Measurements from ENCODE around the gene GREM1.

Gene GREM1

DNA sequence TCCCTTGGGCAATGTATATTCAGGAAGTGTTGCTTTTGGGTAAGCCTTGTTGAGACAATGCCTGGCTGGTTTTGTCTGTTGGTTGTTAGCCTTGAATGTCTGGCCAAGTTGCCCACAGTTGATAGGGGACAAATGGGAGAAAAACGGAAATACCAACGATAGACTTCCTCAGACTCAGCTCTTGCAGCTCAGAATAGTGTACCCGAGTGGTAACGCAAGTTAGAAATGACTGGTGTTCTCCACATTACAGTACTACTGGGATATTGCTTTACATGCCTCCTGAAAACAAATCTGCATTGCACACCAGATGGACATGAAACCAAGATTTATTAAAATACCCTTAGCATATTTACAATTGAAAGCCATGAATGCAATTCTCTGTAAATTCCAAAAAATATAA, 47.4 kb downstream of the GREM1 start:
- intact Hi-C loops (cut with DNase I), result no loop called here
- DNase-seq, result no peak

DNA sequence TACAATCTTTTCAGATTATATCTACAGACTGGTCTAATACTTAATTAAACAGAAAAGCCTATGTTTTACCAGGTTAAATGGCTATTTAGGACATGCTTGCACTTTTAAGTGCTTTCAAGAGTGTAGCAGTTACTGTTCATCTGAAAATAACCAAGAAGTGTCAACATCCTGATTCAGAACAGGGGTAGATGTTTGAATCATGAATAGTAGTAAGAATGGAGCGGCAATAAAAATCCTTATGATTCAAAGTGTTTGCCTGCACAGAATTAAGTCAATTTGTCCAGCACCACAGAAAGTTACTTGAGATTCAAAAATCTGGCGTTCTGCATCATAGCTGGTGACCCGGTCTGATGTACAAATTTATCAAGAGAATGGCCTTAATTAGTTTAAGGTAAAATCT, 48.3 kb downstream of the GREM1 start:
- DNase-seq, result no peak
- intact Hi-C loops (cut with DNase I), result no loop called here

- intact Hi-C loops (cut with DNase I), result no loop called here
- DNase-seq, result no peak
Observed at GRCh38 chr15:32767236-32767635, 49.4 kb downstream of the GREM1 start.

GRCh38 chr15:32774022-32774421, 56.2 kb downstream of the GREM1 start:
- intact Hi-C loops (cut with DNase I), result no loop called here

GRCh38 chr15:32775103-32775502, 57.3 kb downstream of the GREM1 start:
- DNase-seq, result no peak
- intact Hi-C loops (cut with DNase I), result no loop called here

More at GRCh38 chr15:32774022-32774421, 56.2 kb downstream of the GREM1 start:
- DNase-seq, result no peak

DNA sequence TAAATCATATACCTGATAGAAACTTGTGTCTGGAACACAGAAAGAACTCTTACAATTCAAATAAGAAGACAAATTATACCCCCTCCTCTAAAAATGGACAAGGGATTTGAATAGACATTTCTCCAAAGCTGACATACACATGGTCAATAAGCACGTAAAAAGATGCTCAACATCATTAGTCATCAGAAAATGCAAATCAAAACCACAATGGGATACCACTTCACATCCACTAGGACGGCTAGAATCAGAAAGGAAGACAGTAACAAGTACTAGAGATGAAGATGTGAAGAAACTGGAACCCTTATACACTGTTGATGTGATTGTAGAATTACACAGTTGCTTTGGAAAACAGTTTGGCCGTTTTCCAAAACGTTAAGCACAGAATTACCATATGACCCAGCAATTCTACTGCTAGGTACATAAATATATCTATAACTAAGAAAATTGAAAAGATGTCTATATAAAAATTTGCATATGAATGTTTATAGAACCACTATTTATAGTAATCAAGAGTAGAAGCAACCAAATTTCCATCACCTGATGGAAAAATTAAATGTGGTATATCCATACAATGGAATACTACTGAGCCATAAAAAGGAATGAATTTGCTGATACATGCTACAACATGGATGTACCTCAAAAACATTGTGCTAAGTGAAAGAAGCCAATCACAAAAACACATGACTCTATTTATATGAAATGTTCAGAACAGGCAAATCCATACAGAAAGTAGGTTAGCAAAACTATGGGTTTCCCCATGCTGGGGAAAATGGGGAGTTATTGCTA, 60.8 kb downstream of the GREM1 start:
- DNase-seq, result no peak
- intact Hi-C loops (cut with DNase I), result no loop called here

DNA sequence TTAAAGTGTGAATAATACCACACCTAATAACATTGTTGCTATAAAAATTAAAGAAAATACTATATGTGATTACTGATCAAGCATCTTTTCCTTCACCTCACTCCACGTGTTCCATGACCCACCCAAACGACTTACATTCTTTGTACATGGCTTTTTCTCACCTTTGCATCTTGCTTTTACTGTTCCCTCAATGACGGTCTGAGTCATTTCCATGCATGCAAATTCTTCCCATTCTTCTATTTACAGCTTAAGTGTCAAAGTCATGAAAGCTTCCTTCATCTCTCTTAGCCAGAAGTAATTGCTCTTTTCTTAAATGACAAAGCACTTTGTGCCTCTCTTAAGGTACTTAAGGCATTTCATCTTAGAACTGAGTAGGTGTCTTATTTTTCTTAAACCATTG, 64.0 kb downstream of the GREM1 start:
- intact Hi-C loops (cut with DNase I), result no loop called here
- DNase-seq, result no peak

DNA sequence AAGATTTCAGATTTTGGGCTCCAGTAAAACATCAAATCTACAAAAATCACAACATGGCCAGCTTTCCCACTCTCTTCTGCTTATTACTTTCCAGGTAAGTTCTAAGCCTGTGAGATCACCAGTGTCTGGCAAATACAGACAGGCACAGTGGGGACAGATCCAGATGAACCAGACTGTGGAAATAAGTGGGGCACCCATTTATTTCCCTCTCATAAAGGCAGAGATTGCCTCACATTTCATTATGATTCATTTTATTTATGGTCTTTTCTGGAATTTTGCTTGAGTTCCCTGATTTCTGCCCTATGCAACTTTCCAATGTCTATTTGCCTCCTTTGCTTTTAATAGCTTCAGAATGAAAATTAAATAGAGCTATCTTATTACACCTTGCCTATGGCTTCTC, 66.8 kb downstream of the GREM1 start:
- no peak for DNase-seq
- intact Hi-C loops (cut with DNase I), result no loop called here

GRCh38 chr15:32786906-32787305, 69.1 kb downstream of the GREM1 start:
- intact Hi-C loops (cut with DNase I), result no loop called here
- DNase-seq, result no peak

DNA sequence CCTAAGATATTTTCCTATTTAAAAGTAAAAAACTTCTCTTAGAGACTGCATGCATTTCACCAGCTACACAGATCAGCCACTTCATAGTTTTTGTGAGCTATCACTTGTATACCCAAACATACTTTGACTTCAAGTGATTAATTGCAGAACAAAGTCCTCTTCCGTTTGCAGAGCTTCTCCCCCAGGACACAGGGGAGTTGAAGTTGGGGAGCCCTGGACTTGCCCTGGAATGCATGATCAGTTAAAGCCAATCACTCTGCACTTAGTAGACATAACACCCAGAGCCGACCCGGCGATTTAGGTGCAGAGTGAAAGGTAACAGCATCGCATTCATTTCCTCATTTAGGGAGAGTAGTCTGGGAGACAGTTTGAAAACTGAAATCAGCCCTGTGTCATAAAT, 70.1 kb downstream of the GREM1 start:
- DNase-seq, result no peak
- intact Hi-C loops (cut with DNase I), result no loop called here

GRCh38 chr15:32790352-32790999, 72.7 kb downstream of the GREM1 start:
- intact Hi-C loops (cut with DNase I), result no loop called here

DNA sequence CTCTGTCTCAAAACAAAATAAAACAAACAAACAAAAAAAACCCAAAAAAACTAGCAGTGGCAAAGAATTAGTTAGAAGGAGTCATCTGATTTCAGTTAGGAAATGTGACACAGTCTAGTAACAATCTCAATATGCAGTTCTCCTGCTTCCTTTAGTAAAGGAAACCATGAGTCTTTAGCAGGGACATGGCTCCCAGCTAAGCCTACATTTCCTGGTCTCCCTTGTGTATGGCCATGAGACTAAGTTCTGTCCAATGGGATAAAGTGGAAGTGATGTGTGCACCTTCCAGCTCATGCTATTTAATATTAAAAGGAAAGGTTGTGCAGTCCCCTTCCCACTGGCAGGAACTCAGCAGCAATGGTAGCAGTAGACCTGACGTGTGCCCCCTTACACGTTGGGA, 74.6 kb downstream of the GREM1 start:
- intact Hi-C loops (cut with DNase I), result no loop called here

More at GRCh38 chr15:32790352-32790999, 72.7 kb downstream of the GREM1 start:
- DNase-seq, result no peak

More for the DNA sequence above, 74.6 kb downstream of the GREM1 start:
- DNase-seq, result no peak
